Neural progenitor cell (in vitro differentiated cells): ENCODE results near the gene KDM5B. TPM values are rescaled to one million over a fixed set of nuclear protein-coding genes. Genes with fewer than 3 reads are reported as not detected.

ENCODE experiments used
- DNase-seq: peaks from one replicate; pipeline ENCODE4 v3.0.0-alpha.2; 2016; ENCODE audit warnings: low spot score
- H2AFZ ChIP-seq: fragments of 200-600 bp; sonication (generic); replicated peaks from 2 replicates; pipeline ENCODE4 v1.6.1; 2016; ENCODE audit warnings: antibody characterized with exemption
- H3F3A ChIP-seq: fragments of 200-600 bp; sonication (generic); 2 replicates; pipeline ENCODE4 v1.6.1; 2016; ENCODE audit warnings: antibody characterized with exemption, low read depth
- H3K27ac ChIP-seq: fragments of 200-600 bp; sonication (generic); 2 replicates; pipeline ENCODE4 v1.5.1; 2016; ENCODE audit warnings: mild to moderate bottlenecking
- H3K27me3 ChIP-seq: fragments of 200-600 bp; sonication (generic); 2 replicates; pipeline ENCODE4 v1.6.1; 2016; ENCODE audit warnings: mild to moderate bottlenecking, moderate library complexity
- H3K36me3 ChIP-seq: fragments of 200-600 bp; sonication (generic); 2 replicates; pipeline ENCODE4 v1.5.1; 2016
- H3K4me1 ChIP-seq: fragments of 200-600 bp; sonication (generic); 2 replicates; pipeline ENCODE4 v1.6.1; 2016; ENCODE audit warnings: mixed run types
- H3K4me2 ChIP-seq: fragments of 200-600 bp; sonication (generic); 2 replicates; pipeline ENCODE4 v1.6.1; 2016
- H3K4me3 ChIP-seq: fragments of 200-600 bp; sonication (generic); 2 replicates; pipeline ENCODE4 v1.5.1; 2016
- H3K79me2 ChIP-seq: fragments of 200-600 bp; sonication (generic); 2 replicates; pipeline ENCODE4 v1.6.1; 2016; ENCODE audit warnings: low read depth
- H3K9ac ChIP-seq: fragments of 200-600 bp; sonication (generic); 2 replicates; pipeline ENCODE4 v1.6.1; 2016
- H3K9me3 ChIP-seq: fragments of 200-600 bp; sonication (generic); 2 replicates; pipeline ENCODE4 v1.5.1; 2016; ENCODE audit warnings: low read depth
- H4K20me1 ChIP-seq: fragments of 200-600 bp; sonication (generic); 2 replicates; pipeline ENCODE4 v1.6.1; 2016; ENCODE audit warnings: low read depth
- H3K27ac Mint-ChIP-seq: 3 replicates; pipeline ENCODE4 v1.8.0; 2021; ENCODE audit warnings: mixed read lengths
- H3K27me3 Mint-ChIP-seq: 2 replicates; pipeline ENCODE4 v1.8.0; 2022; ENCODE audit warnings: low read depth, mild to moderate bottlenecking, inconsistent platforms, moderate library complexity, mixed read lengths; ENCODE audit not compliant: insufficient read depth
- H3K36me3 Mint-ChIP-seq: 3 replicates; pipeline ENCODE4 v1.8.0; 2021; ENCODE audit warnings: mixed read lengths
- H3K4me1 Mint-ChIP-seq: 3 replicates; pipeline ENCODE4 v1.8.0; 2021; ENCODE audit warnings: mixed read lengths
- H3K4me3 Mint-ChIP-seq: 3 replicates; pipeline ENCODE4 v1.8.0; 2021; ENCODE audit warnings: mild to moderate bottlenecking, moderate library complexity, mixed read lengths
- H3K9me3 Mint-ChIP-seq: 3 replicates; pipeline ENCODE4 v1.8.0; 2020; ENCODE audit warnings: mixed read lengths
- CTCF ChIP-seq: fragments of 200-600 bp; sonication (generic); IDR thresholded peaks from 2 replicates; pipeline ENCODE4 v1.5.1; 2017; ENCODE audit warnings: antibody characterized with exemption, mild to moderate bottlenecking
- EZH2 ChIP-seq: fragments of 200-600 bp; sonication (generic); IDR thresholded peaks from 2 replicates; pipeline ENCODE4 v1.6.1; 2017; ENCODE audit warnings: antibody characterized with exemption, mild to moderate bottlenecking, moderate library complexity
- EZH2phosphoT487 ChIP-seq: fragments of 200-600 bp; sonication (generic); IDR thresholded peaks from 2 replicates; pipeline ENCODE4 v1.6.1; 2017; ENCODE audit warnings: antibody characterized with exemption
- total RNA-seq: library from RNA; depleted of rRNA; stranded (reverse); fragments of >200 nt; gene quantifications from 2 replicates; pipeline ENCODE4 v1.2.3, GENCODE V29; 2015; ENCODE audit warnings: low replicate concordance

Gene KDM5B
- total RNA-seq, 1 donor from 2014 or later: 283 TPM

- H3K4me1 ChIP-seq: peaks cover 5% of the 10 kb centered on the region
- no peak overlapping the region for H3K4me2 ChIP-seq
- no peak for DNase-seq
- Mint-ChIP-seq H3K9me3 (no peaks in the 10 kb centered on the region), H3K27ac (no peak overlapping the region), H3K4me3 (no peak overlapping the region), H3K4me1 (peaks cover 12% of the 10 kb centered on the region), H3K36me3 (no peaks in the 10 kb centered on the region), H3K27me3 (peaks cover 39% of the 10 kb centered on the region)
- H3K9ac ChIP-seq: no peak overlapping the region
- H3K4me3 ChIP-seq: no peak overlapping the region
- H3F3A ChIP-seq: no peaks in the 10 kb centered on the region
- H3K27me3 ChIP-seq: peaks cover 34% of the 10 kb centered on the region
- H3K79me2 ChIP-seq: no peaks in the 10 kb centered on the region
- no peaks in the 10 kb centered on the region for H3K36me3 ChIP-seq
- peaks cover 7% of the 10 kb centered on the region for H4K20me1 ChIP-seq
- H2AFZ ChIP-seq: no peak overlapping the region
- no peak overlapping the region for H3K27ac ChIP-seq
- no peaks in the 10 kb centered on the region for H3K9me3 ChIP-seq
- no peak for TF ChIP-seq CTCF
- no peak for TF ChIP-seq EZH2phosphoT487
- TF ChIP-seq EZH2: no peak
Measured at GRCh38 chr1:202700061-202700460, 108.2 kb downstream of the KDM5B start.

GRCh38 chr1:202698276-202698675, 109.9 kb downstream of the KDM5B start:
- Histone ChIP-seq H3K4me2 (no peak overlapping the region), H3F3A (no peaks in the 10 kb centered on the region), H3K27me3 (peaks cover 40% of the 10 kb centered on the region), H3K4me3 (no peak overlapping the region), H3K27ac (no peak overlapping the region), H2AFZ (no peak overlapping the region), H3K4me1 (peaks cover 5% of the 10 kb centered on the region), H3K9ac (no peak overlapping the region), H4K20me1 (peaks cover 14% of the 10 kb centered on the region), H3K36me3 (no peaks in the 10 kb centered on the region), H3K79me2 (no peaks in the 10 kb centered on the region), H3K9me3 (no peaks in the 10 kb centered on the region)
- TF ChIP-seq CTCF (no peak), EZH2phosphoT487 (no peak), EZH2 (no peak)
- no peak overlapping the region for H3K4me3 Mint-ChIP-seq
- no peaks in the 10 kb centered on the region for H3K9me3 Mint-ChIP-seq
- peaks cover 41% of the 10 kb centered on the region for H3K27me3 Mint-ChIP-seq
- DNase-seq: no peak
- no peak overlapping the region for H3K27ac Mint-ChIP-seq
- no peaks in the 10 kb centered on the region for H3K36me3 Mint-ChIP-seq
- H3K4me1 Mint-ChIP-seq: peaks cover 8% of the 10 kb centered on the region

GRCh38 chr1:202697038-202697437, 111.2 kb downstream of the KDM5B start:
- H3K27ac ChIP-seq: no peak overlapping the region
- H4K20me1 ChIP-seq: peaks cover 22% of the 10 kb centered on the region
- no peaks in the 10 kb centered on the region for H3K36me3 Mint-ChIP-seq
- H3K79me2 ChIP-seq: no peaks in the 10 kb centered on the region
- H3K27ac Mint-ChIP-seq: no peak overlapping the region
- peaks cover 2% of the 10 kb centered on the region for H3K4me1 Mint-ChIP-seq
- H3K27me3 Mint-ChIP-seq: peaks cover 47% of the 10 kb centered on the region
- H3K27me3 ChIP-seq: peaks cover 37% of the 10 kb centered on the region
- H3K4me2 ChIP-seq: no peak overlapping the region
- H3K4me1 ChIP-seq: peaks cover 3% of the 10 kb centered on the region
- H3K9me3 Mint-ChIP-seq: no peaks in the 10 kb centered on the region
- no peaks in the 10 kb centered on the region for H3K36me3 ChIP-seq
- no peak overlapping the region for H3K9ac ChIP-seq
- no peak for DNase-seq
- no peaks in the 10 kb centered on the region for H3F3A ChIP-seq
- TF ChIP-seq CTCF: no peak
- TF ChIP-seq EZH2: no peak
- no peak for TF ChIP-seq EZH2phosphoT487
- no peak overlapping the region for H2AFZ ChIP-seq
- no peaks in the 10 kb centered on the region for H3K9me3 ChIP-seq
- no peak overlapping the region for H3K4me3 ChIP-seq
- no peak overlapping the region for H3K4me3 Mint-ChIP-seq
